ENCODE results near the gene P4HB. TPM values are rescaled to one million over a fixed set of nuclear protein-coding genes. Genes with fewer than 3 reads are reported as not detected.
A peak's percentile ranks its signal among the peaks of the same experiment; 100 is the strongest.

The P4HB gene
- total RNA-seq, 4 donors from 2014 or later: 366 to 725 (median 608) TPM

- ATAC-seq (ENCODE audit: low FRiP score): peak; percentile 53
- no peak for DNase-seq (ENCODE audit: low spot score)
Observed at GRCh38 chr17:81832608-81833159, 27.7 kb downstream of the P4HB start.

GRCh38 chr17:81831957-81832607 is 28.3 kb downstream of the P4HB start:
- ATAC-seq (ENCODE audit: low FRiP score): peak; percentile 13
- TF ChIP-seq, protein P1, sequence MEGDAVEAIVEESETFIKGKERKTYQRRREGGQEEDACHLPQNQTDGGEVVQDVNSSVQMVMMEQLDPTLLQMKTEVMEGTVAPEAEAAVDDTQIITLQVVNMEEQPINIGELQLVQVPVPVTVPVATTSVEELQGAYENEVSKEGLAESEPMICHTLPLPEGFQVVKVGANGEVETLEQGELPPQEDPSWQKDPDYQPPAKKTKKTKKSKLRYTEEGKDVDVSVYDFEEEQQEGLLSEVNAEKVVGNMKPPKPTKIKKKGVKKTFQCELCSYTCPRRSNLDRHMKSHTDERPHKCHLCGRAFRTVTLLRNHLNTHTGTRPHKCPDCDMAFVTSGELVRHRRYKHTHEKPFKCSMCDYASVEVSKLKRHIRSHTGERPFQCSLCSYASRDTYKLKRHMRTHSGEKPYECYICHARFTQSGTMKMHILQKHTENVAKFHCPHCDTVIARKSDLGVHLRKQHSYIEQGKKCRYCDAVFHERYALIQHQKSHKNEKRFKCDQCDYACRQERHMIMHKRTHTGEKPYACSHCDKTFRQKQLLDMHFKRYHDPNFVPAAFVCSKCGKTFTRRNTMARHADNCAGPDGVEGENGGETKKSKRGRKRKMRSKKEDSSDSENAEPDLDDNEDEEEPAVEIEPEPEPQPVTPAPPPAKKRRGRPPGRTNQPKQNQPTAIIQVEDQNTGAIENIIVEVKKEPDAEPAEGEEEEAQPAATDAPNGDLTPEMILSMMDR (IDR thresholded peaks at IDR 0.05): no peak
- no peak for DNase-seq (ENCODE audit: low spot score)

More at GRCh38 chr17:81832608-81833159, 27.7 kb downstream of the P4HB start:
- TF ChIP-seq, protein P1 (IDR thresholded peaks at IDR 0.05): no peak

DNA sequence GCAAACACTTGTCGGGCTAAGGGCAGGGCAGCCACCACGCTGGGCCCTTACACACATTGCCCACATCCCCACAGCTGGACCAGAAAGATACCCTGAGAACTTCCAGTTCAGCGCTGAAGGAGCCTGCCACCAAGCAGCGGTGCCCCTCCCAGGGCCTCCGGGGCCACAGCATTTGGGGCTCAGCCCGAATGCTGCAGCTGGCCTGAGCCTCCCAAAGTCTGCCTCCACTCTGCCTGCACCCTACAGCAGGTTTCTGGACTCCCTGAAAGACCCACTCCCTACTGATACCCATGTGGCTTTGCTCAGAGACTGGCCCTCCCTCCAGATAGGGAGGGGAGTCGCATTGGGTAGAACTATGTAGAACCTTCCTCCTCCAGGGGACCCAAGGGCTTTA is 28.8 kb downstream of the P4HB start:
- ATAC-seq (ENCODE audit: low FRiP score) (no peak), DNase-seq (ENCODE audit: low spot score) (no peak)
- TF ChIP-seq, protein P1 (IDR thresholded peaks at IDR 0.05): no peak

DNA sequence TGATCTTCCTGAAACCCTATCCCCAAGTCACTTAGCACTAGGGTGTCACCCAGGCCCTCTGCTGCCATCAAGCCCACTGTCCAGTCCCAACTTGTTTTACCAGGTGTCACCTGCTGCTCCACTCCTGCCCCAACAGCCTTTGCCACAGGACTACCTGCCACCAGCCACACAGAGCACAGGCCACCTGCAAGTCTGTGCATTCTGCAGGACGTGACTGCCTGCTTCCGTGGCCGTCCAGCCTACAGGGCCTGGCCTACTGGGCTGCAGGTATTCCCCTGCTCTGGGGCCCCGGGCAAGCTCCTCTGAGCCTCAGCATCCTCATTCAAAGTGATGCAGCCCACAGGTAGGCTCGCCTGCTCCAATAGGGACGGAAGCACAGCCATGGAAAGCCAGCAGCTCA is 30.5 kb downstream of the P4HB start:
- TF ChIP-seq, protein P1 (IDR thresholded peaks at IDR 0.05): no peak
- ATAC-seq (ENCODE audit: low FRiP score): no peak
- no peak for DNase-seq (ENCODE audit: low spot score)

GRCh38 chr17:81828656-81829055 is 31.7 kb downstream of the P4HB start:
- DNase-seq (ENCODE audit: low spot score) (no peak), ATAC-seq (ENCODE audit: low FRiP score) (no peak)
- TF ChIP-seq, protein P1 (IDR thresholded peaks at IDR 0.05): no peak

DNA sequence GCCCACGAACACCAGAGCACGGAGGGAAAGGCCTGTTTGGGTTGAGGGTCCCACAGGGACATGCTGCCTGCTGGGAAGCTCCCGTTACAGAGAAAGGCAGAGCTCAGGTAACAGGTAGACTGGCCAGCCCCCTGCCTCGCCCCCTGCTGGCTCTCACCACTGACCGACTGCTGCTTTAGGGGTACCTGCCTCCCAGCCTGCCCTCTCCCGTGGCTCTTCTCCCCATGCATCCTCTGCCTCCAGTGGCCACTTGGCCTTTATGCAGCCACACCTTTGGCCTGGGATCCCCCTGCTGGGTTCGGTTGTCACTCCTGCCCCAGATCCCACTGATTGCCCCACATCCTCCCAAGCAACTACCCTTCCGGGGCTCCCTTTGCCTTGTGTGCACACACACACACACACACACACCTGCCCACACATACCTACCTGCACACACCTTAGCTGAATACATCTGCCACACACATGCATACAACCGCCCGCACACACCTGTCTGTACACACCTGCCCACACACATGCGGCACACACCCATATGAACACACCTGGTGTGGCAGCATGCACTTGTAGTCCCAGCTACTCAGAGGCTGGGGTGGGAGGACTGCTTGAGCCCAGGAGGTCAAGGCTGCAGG is 34.4 kb downstream of the P4HB start:
- TF ChIP-seq, protein P1 (IDR thresholded peaks at IDR 0.05): no peak
- ATAC-seq (ENCODE audit: low FRiP score): no peak
- no peak for DNase-seq (ENCODE audit: low spot score)

- ATAC-seq (ENCODE audit: low FRiP score): no peak
- DNase-seq (ENCODE audit: low spot score): no peak
Observed at GRCh38 chr17:81824595-81824994, 35.7 kb downstream of the P4HB start.

More at GRCh38 chr17:81824595-81824994, 35.7 kb downstream of the P4HB start:
- TF ChIP-seq, protein P1 (IDR thresholded peaks at IDR 0.05): no peak
